H1 (cell line): ENCODE results near the gene CDH22. TPM values are rescaled to one million over a fixed set of nuclear protein-coding genes. Genes with fewer than 3 reads are reported as not detected.
A peak's percentile ranks its signal among the peaks of the same experiment; 100 is the strongest.

Source experiments
- CTCF ChIA-PET: fragments of 300-600 bp; sonication (Branson Sonifier 250); formaldehyde crosslinking; loops from one replicate; lab custom pipeline; 2021; ENCODE audit not compliant: partially characterized antibody; lab: Charles Lee
- POLR2A ChIA-PET: fragments of 300-600 bp; sonication (Branson Sonifier 250); formaldehyde crosslinking; loops from one replicate; lab custom pipeline; 2021; ENCODE audit warnings: inconsistent platforms; ENCODE audit not compliant: partially characterized antibody; lab: Charles Lee
- DNase-seq, 2 experiments: peaks; one replicate each; pipeline versions ENCODE4 v3.0.0 to v3.0.0-alpha.2; 2010 to 2022; ENCODE audit warnings: low spot score in 2 of 2, low read depth in 1 of 2, mixed read lengths in 1 of 2
- FAIRE-seq: peaks from 2 replicates; lab custom pipeline; 2011; peaks lifted over from hg19 to GRCh38; lab: Jason Lieb, UNC
- H2AFZ ChIP-seq: 2 replicates; pipeline ENCODE4 v1.8.1; 2012; ENCODE audit warnings: low read length, inconsistent platforms
- H2AK5ac ChIP-seq: 2 replicates; pipeline ENCODE4 v1.6.1; 2013; ENCODE audit warnings: low read depth, low read length
- H2BK120ac ChIP-seq: replicated peaks from 2 replicates; pipeline ENCODE3; 2013; ENCODE audit warnings: low read depth, low read length, inconsistent platforms
- H2BK12ac ChIP-seq: 2 replicates; pipeline ENCODE4 v1.6.1; 2013; ENCODE audit warnings: low read depth, low read length
- H2BK15ac ChIP-seq: 2 replicates; pipeline ENCODE4 v1.6.1; 2013; ENCODE audit warnings: low read length
- H2BK20ac ChIP-seq: 2 replicates; pipeline ENCODE4 v1.6.1; 2013; ENCODE audit warnings: low read length
- H2BK5ac ChIP-seq: 2 replicates; pipeline ENCODE4 v1.6.1; 2013; ENCODE audit warnings: low read depth, low read length
- H3K14ac ChIP-seq: 2 replicates; pipeline ENCODE4 v1.6.1; 2013; ENCODE audit warnings: inconsistent platforms; ENCODE audit not compliant: insufficient read length
- H3K18ac ChIP-seq: 2 replicates; pipeline ENCODE4 v1.6.1; 2013; ENCODE audit warnings: low read length; ENCODE audit errors: extremely low read depth
- H3K23ac ChIP-seq: 2 replicates; pipeline ENCODE4 v1.6.1; 2013; ENCODE audit warnings: inconsistent platforms; ENCODE audit not compliant: insufficient read length
- H3K23me2 ChIP-seq: 2 replicates; pipeline ENCODE4 v1.6.1; 2013; ENCODE audit warnings: low read depth, low read length
- H3K27ac ChIP-seq: 2 replicates; pipeline ENCODE4 v1.6.1; 2011; ENCODE audit warnings: low read depth, low read length, inconsistent platforms
- H3K27me3 ChIP-seq, 4 experiments: replicated peaks in 1 of 4; 1 replicate in 1 of 4; 2 replicates in 3 of 4; pipeline versions ENCODE4 v1.6.1 to v1.8.1; 2011 to 2013; ENCODE audit warnings: low read length in 3 of 4, mild to moderate bottlenecking in 3 of 4, inconsistent platforms in 2 of 4, mixed read lengths in 2 of 4, moderate library complexity in 1 of 4; ENCODE audit not compliant: control insufficient read depth in 3 of 4, insufficient read depth in 3 of 4; ENCODE audit errors: extremely low read depth in 1 of 4
- H3K36me3 ChIP-seq, 4 experiments: 2 replicates each; pipeline versions ENCODE4 v1.6.1 to v1.8.1; 2011 to 2013; ENCODE audit warnings: mild to moderate bottlenecking in 4 of 4, low read length in 3 of 4, moderate library complexity in 2 of 4, control low read depth in 1 of 4, inconsistent platforms in 1 of 4; ENCODE audit not compliant: insufficient read depth in 4 of 4, control insufficient read depth in 2 of 4
- H3K4ac ChIP-seq: replicated peaks from 2 replicates; pipeline ENCODE3; 2013; ENCODE audit warnings: low read length, low read depth, mixed read lengths, inconsistent platforms; ENCODE audit not compliant: insufficient read length
- H3K4me1 ChIP-seq, 4 experiments: replicated peaks in 1 of 4; 1 replicate in 1 of 4; 2 replicates in 3 of 4; pipeline versions ENCODE4 v1.6.1 to v1.8.1; 2011 to 2013; ENCODE audit warnings: low read length in 3 of 4, inconsistent platforms in 2 of 4, mixed read lengths in 1 of 4; ENCODE audit not compliant: insufficient read depth in 4 of 4, control insufficient read depth in 3 of 4
- H3K4me2 ChIP-seq, 2 experiments: 2 replicates each; pipeline versions ENCODE4 v1.6.1 to v1.8.1; 2011 to 2013; ENCODE audit warnings: low read depth in 2 of 2, low read length in 2 of 2, control low read depth in 1 of 2, inconsistent platforms in 1 of 2, mild to moderate bottlenecking in 1 of 2; ENCODE audit not compliant: insufficient read depth in 1 of 2
- H3K4me3 ChIP-seq, 4 experiments: fragments of 200-600, 300-600 bp in 1 of 4; sonication (generic), shearing (Covaris generic), sonication (Bioruptor Twin) in 1 of 4; 2 replicates each; pipeline versions ENCODE4 v1.5.1 to v1.8.1; 2011 to 2016; ENCODE audit warnings: low read length in 4 of 4, low read depth in 3 of 4, control low read depth in 2 of 4, inconsistent platforms in 2 of 4, mild to moderate bottlenecking in 2 of 4, mixed read lengths in 1 of 4, moderate library complexity in 1 of 4; ENCODE audit not compliant: insufficient read depth in 2 of 4; ENCODE audit errors: extremely low read depth in 1 of 4
- H3K56ac ChIP-seq: replicated peaks from 2 replicates; pipeline ENCODE3; 2013; ENCODE audit warnings: low read depth, mild to moderate bottlenecking, mixed read lengths, low read length, inconsistent platforms; ENCODE audit not compliant: insufficient read length
- H3K79me1 ChIP-seq: 2 replicates; pipeline ENCODE4 v1.6.1; 2013; ENCODE audit warnings: low read depth, low read length, control low read depth
- H3K79me2 ChIP-seq, 2 experiments: 2 replicates each; pipeline versions ENCODE4 v1.6.1 to v1.8.1; 2012 to 2013; ENCODE audit warnings: low read length in 2 of 2, mild to moderate bottlenecking in 2 of 2, inconsistent platforms in 1 of 2; ENCODE audit not compliant: insufficient read depth in 2 of 2, control insufficient read depth in 1 of 2
- H3K9ac ChIP-seq, 4 experiments: replicated peaks in 1 of 4; 1 replicate in 1 of 4; 2 replicates in 3 of 4; pipeline versions ENCODE4 v1.6.1 to v1.8.1; 2011 to 2013; ENCODE audit warnings: low read depth in 3 of 4, low read length in 3 of 4, control low read depth in 2 of 4, mild to moderate bottlenecking in 2 of 4, moderate library complexity in 2 of 4, inconsistent platforms in 1 of 4; ENCODE audit errors: extremely low read depth in 1 of 4
- H3K9me3 ChIP-seq, 2 experiments: 2 replicates each; pipeline versions ENCODE4 v1.6.1 to v1.8.1; 2012 to 2013; ENCODE audit warnings: mild to moderate bottlenecking in 2 of 2, moderate library complexity in 2 of 2, control low read depth in 1 of 2, inconsistent platforms in 1 of 2, low read depth in 1 of 2, low read length in 1 of 2, mixed read lengths in 1 of 2; ENCODE audit not compliant: insufficient read depth in 2 of 2
- H4K20me1 ChIP-seq, 2 experiments: replicated peaks in 1 of 2; 2 replicates each; pipeline versions ENCODE3 to v1.8.1; 2011 to 2013; ENCODE audit warnings: inconsistent platforms in 2 of 2, low read length in 2 of 2, mild to moderate bottlenecking in 1 of 2; ENCODE audit not compliant: insufficient read depth in 2 of 2, control insufficient read depth in 1 of 2
- H4K5ac ChIP-seq: 2 replicates; pipeline ENCODE4 v1.6.1; 2013; ENCODE audit warnings: low read length, low read depth, mixed read lengths, inconsistent platforms; ENCODE audit not compliant: insufficient read length
- H4K8ac ChIP-seq: 2 replicates; pipeline ENCODE4 v1.8.0; 2013; ENCODE audit warnings: mild to moderate bottlenecking, moderate library complexity, low read length, inconsistent platforms; ENCODE audit not compliant: insufficient read depth; ENCODE audit errors: extremely low read depth
- H4K91ac ChIP-seq: replicated peaks from 2 replicates; pipeline ENCODE3; 2013; ENCODE audit warnings: low read length, mixed read lengths, inconsistent platforms; ENCODE audit not compliant: insufficient read length
- ASH2L ChIP-seq: fragments of 200-600, 300-600 bp; sonication (generic); IDR thresholded peaks from one replicate; pipeline ENCODE4 v1.7.1; 2017; ENCODE audit warnings: low read length
- CREB1 ChIP-seq: IDR thresholded peaks from 2 replicates; pipeline ENCODE4 v1.6.1; 2012; ENCODE audit warnings: inconsistent platforms
- EGR1 ChIP-seq: IDR thresholded peaks from 2 replicates; pipeline ENCODE4 v1.6.1; 2011; ENCODE audit warnings: low read depth, low read length, borderline replicate concordance
- KDM1A ChIP-seq: fragments of 200-600, 300-600 bp; sonication (generic); IDR thresholded peaks from 2 replicates; pipeline ENCODE4 v1.7.1; 2016; ENCODE audit warnings: mild to moderate bottlenecking, low read length, borderline replicate concordance
- RNF2 ChIP-seq: fragments of 200-900, 300-1000 bp; sonication (generic); IDR thresholded peaks from 2 replicates; pipeline ENCODE4 v1.7.1; 2016; ENCODE audit warnings: borderline replicate concordance, low read depth, mild to moderate bottlenecking, antibody characterized with exemption, low read length; ENCODE audit not compliant: poor library complexity, severe bottlenecking; ENCODE audit errors: missing control alignments
- SP2 ChIP-seq: IDR thresholded peaks from 2 replicates; pipeline ENCODE4 v1.6.1; 2012; ENCODE audit warnings: mild to moderate bottlenecking, low read length, inconsistent platforms
- TAF7 ChIP-seq: optimal IDR thresholded peaks from 2 replicates; pipeline ENCODE3; 2011; ENCODE audit warnings: low read depth, mild to moderate bottlenecking, inconsistent platforms, low read length, moderate library complexity, borderline replicate concordance
- WGBS, 2 experiments: shearing (Covaris generic) in 1 of 2; methylation state at CpG; one replicate each; pipeline versions ENCODE4 v1.1.6 to v1.1.7; 2013 to 2015; ENCODE audit warnings: low lambda C conversion rate in 2 of 2, mixed read lengths in 2 of 2, inconsistent platforms in 1 of 2, low coverage in 1 of 2, missing lambda C conversion rate in 1 of 2; ENCODE audit not compliant: insufficient replicate concordance in 2 of 2, insufficient coverage in 1 of 2, insufficient read length in 1 of 2; ENCODE audit errors: extremely low coverage in 1 of 2, missing lambda C conversion rate in 1 of 2; 5-methylcytosine and 5-hydroxymethylcytosine counted together
- polyA plus RNA-seq, 7 experiments: library from polyadenylated mRNA; depleted of rRNA in 3 of 7; stranded (reverse) in 5 of 7; unstranded in 2 of 7; fragments of >200 nt in 5 of 7; fragments of 200-250 nt in 2 of 7; gene quantifications; 1 replicate in 5 of 7; 2 replicates in 1 of 7; 4 replicates in 1 of 7; pipeline versions ENCODE4 v1.2.1 to v1.2.3, GENCODE V29; 2011 to 2013; ENCODE audit warnings: missing spikeins in 2 of 7, mixed read lengths in 2 of 7
- total RNA-seq: library from RNA; stranded (reverse); fragmentation: NEBNext Ultra II Directional; extraction: Animal tissue kit (Norgen Biotek cat#: 25700); gene quantifications from 2 replicates; pipeline ENCODE4 v1.2.1, GENCODE V29; 2021
- TF ChIP-seq, protein P1 (sequence below), 3 experiments: IDR thresholded peaks; 1 replicate in 2 of 3; 2 replicates in 1 of 3; pipeline versions ENCODE4 v1.5.1 to v1.6.1; 2011; ENCODE audit warnings: low read length in 3 of 3, mild to moderate bottlenecking in 3 of 3, inconsistent platforms in 2 of 3, low read depth in 1 of 3, moderate library complexity in 1 of 3; ENCODE audit not compliant: insufficient read depth in 1 of 3; ENCODE audit errors: control extremely low read depth in 1 of 3

The CDH22 gene
- total and polyA plus RNA-seq, 2 of the 8 experiments (the other 6 are each of a cell fraction or from before 2014, with no cell fraction given): 0.35 to 0.39 TPM

DNA sequence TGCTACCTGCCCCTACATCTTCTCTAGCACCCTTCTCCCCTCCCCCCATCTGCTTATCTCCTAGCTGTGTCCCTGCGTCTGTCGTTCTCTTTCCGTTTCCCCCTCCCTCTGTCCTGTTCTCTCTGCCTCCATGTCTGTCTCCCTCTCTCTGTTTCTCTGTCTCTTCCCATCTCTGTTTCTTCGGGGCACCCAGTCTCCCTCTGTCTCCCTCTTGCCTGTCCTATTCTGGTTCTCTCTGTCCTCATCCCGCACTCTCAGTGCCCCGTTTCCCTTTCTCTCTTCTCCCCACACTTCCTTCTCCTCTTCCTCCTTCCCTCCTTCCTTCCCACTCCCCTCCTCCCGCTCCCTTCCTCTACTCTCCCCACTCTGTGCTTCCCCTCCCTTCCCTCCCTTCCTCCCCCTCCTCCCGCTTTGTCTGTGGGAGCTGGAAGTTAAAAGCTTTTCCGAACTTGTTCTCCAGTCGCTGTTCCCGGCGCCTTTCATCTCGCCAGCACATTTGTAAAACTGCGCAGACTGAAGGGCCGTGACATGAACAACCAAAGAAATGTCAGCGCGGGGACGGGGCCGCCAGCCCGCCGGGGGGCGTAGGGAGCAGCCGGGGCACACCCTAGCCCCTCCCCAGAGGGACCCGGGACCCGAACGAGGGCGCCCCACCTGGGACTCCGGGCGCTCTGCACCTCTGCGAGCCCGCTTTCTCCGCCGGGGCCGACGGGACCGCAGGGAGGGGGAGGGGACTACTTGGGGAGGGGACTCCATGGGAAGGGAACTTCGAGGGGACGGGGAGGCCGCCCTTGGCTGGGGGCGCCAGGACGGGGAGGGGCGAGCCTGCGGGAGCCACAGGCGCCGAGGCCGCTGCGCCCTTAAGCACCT is 4.0 kb upstream of the CDH22 start:
- H3K9me3 ChIP-seq: no peaks in the 10 kb centered on the region
- peaks cover 2 to 9% of the 10 kb centered on the region in 2 experiments for H4K20me1 ChIP-seq
- WGBS, 2 experiments: 2% methylated on average over 24 of the region's 47 CpGs; no CpG with 5 or more reads in 1 of the 2 experiments
- H2BK20ac ChIP-seq: no peak overlapping the region
- H2BK15ac ChIP-seq: no peak overlapping the region
- H3K36me3 ChIP-seq: peaks cover 0 to 4% (median 0%) of the 10 kb centered on the region in 4 experiments; a peak in 1 of 8 replicates
- no peaks in the 10 kb centered on the region for H3K79me2 ChIP-seq
- peaks cover 14% of the 10 kb centered on the region; the same call in 1 of the 2 replicates for H3K23me2 ChIP-seq
- no peak overlapping the region for H3K9ac ChIP-seq
- H3K56ac ChIP-seq: no peak overlapping the region
- H3K18ac ChIP-seq: no peak overlapping the region; the same call in 1 of the 2 replicates
- H3K4me3 ChIP-seq: peak overlapping the region; percentile 37 to 80 (median 44)
- H3K23ac ChIP-seq: no peak overlapping the region
- H4K5ac ChIP-seq: no peak overlapping the region
- ChIA-PET CTCF (interaction anchor here (0.6 to 6.6 kb wide), 19 partner anchors 8 to 298 kb away, joined by 3 to 63 read pairs (median 4); no protein-coding TSS in a partner anchor), POLR2A (interaction anchor here (1.0 to 1.6 kb wide), 5 partner anchors 9 to 49 kb away, joined by 3 to 5 read pairs (median 3); no protein-coding TSS in a partner anchor)
- peaks cover 40 to 74% (median 66%) of the 10 kb centered on the region in 4 experiments for H3K27me3 ChIP-seq
- no peak overlapping the region for H3K14ac ChIP-seq
- no peaks in the 10 kb centered on the region for H3K79me1 ChIP-seq
- H2AFZ ChIP-seq: no peak overlapping the region
- DNase-seq: peak; percentile 46 to 87
- H3K4me1 ChIP-seq: peaks cover 0 to 7% (median 5%) of the 10 kb centered on the region in 4 experiments; a peak in 5 of 7 replicates
- no peak overlapping the region for H2AK5ac ChIP-seq
- no peak overlapping the region for H4K91ac ChIP-seq
- no peak overlapping the region for H2BK120ac ChIP-seq
- no peak overlapping the region for H3K4ac ChIP-seq
- peak overlapping the region; percentile 6; the same call in 1 of the 2 replicates for H2BK12ac ChIP-seq
- no peak overlapping the region; the same call in 1 of the 2 replicates for H2BK5ac ChIP-seq
- no peak for FAIRE-seq
- no peak overlapping the region for H3K27ac ChIP-seq
- H4K8ac ChIP-seq: no peak overlapping the region
- H3K4me2 ChIP-seq: peak overlapping the region; percentile 68 to 91
- no peak for TF ChIP-seq SP2
- TF ChIP-seq KDM1A: 0 out of 2 replicates have a peak, but pooled peaks have one; percentile 56
- no peak for TF ChIP-seq TAF7
- peak; percentile 87 for TF ChIP-seq ASH2L
- TF ChIP-seq, protein P1, sequence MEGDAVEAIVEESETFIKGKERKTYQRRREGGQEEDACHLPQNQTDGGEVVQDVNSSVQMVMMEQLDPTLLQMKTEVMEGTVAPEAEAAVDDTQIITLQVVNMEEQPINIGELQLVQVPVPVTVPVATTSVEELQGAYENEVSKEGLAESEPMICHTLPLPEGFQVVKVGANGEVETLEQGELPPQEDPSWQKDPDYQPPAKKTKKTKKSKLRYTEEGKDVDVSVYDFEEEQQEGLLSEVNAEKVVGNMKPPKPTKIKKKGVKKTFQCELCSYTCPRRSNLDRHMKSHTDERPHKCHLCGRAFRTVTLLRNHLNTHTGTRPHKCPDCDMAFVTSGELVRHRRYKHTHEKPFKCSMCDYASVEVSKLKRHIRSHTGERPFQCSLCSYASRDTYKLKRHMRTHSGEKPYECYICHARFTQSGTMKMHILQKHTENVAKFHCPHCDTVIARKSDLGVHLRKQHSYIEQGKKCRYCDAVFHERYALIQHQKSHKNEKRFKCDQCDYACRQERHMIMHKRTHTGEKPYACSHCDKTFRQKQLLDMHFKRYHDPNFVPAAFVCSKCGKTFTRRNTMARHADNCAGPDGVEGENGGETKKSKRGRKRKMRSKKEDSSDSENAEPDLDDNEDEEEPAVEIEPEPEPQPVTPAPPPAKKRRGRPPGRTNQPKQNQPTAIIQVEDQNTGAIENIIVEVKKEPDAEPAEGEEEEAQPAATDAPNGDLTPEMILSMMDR (IDR thresholded peaks at IDR 0.05; ENCODE audit: control extremely low read depth in 1 of 3, insufficient read depth in 1 of 3, low read depth in 1 of 3, low read length in 3 of 3): peak; percentile 49 to 70 (median 63)
- TF ChIP-seq CREB1: no peak
- peak; percentile 61 for TF ChIP-seq RNF2
- peak; percentile 92 for TF ChIP-seq EGR1
